H1 (cell line): ENCODE measurements around the gene CENPX. TPM values are rescaled to one million over a fixed set of nuclear protein-coding genes. Genes with fewer than 3 reads are reported as not detected.

Source experiments
- CTCF ChIA-PET: fragments of 300-600 bp; sonication (Branson Sonifier 250); formaldehyde crosslinking; loops from one replicate; lab custom pipeline; 2021; ENCODE audit not compliant: partially characterized antibody; lab: Charles Lee
- POLR2A ChIA-PET: fragments of 300-600 bp; sonication (Branson Sonifier 250); formaldehyde crosslinking; loops from one replicate; lab custom pipeline; 2021; ENCODE audit warnings: inconsistent platforms; ENCODE audit not compliant: partially characterized antibody; lab: Charles Lee
- DNase-seq, 2 experiments: peaks; one replicate each; pipeline versions ENCODE4 v3.0.0 to v3.0.0-alpha.2; 2010 to 2022; ENCODE audit warnings: low spot score in 2 of 2, low read depth in 1 of 2, mixed read lengths in 1 of 2
- FAIRE-seq: peaks from 2 replicates; lab custom pipeline; 2011; peaks lifted over from hg19 to GRCh38; lab: Jason Lieb, UNC
- H2AFZ ChIP-seq: 2 replicates; pipeline ENCODE4 v1.8.1; 2012; ENCODE audit warnings: low read length, inconsistent platforms
- H2AK5ac ChIP-seq: 2 replicates; pipeline ENCODE4 v1.6.1; 2013; ENCODE audit warnings: low read depth, low read length
- H2BK120ac ChIP-seq: replicated peaks from 2 replicates; pipeline ENCODE3; 2013; ENCODE audit warnings: low read depth, low read length, inconsistent platforms
- H2BK12ac ChIP-seq: 2 replicates; pipeline ENCODE4 v1.6.1; 2013; ENCODE audit warnings: low read depth, low read length
- H2BK15ac ChIP-seq: 2 replicates; pipeline ENCODE4 v1.6.1; 2013; ENCODE audit warnings: low read length
- H2BK20ac ChIP-seq: 2 replicates; pipeline ENCODE4 v1.6.1; 2013; ENCODE audit warnings: low read length
- H2BK5ac ChIP-seq: 2 replicates; pipeline ENCODE4 v1.6.1; 2013; ENCODE audit warnings: low read depth, low read length
- H3K14ac ChIP-seq: 2 replicates; pipeline ENCODE4 v1.6.1; 2013; ENCODE audit warnings: inconsistent platforms; ENCODE audit not compliant: insufficient read length
- H3K18ac ChIP-seq: 2 replicates; pipeline ENCODE4 v1.6.1; 2013; ENCODE audit warnings: low read length; ENCODE audit errors: extremely low read depth
- H3K23ac ChIP-seq: 2 replicates; pipeline ENCODE4 v1.6.1; 2013; ENCODE audit warnings: inconsistent platforms; ENCODE audit not compliant: insufficient read length
- H3K23me2 ChIP-seq: 2 replicates; pipeline ENCODE4 v1.6.1; 2013; ENCODE audit warnings: low read depth, low read length
- H3K27ac ChIP-seq: 2 replicates; pipeline ENCODE4 v1.6.1; 2011; ENCODE audit warnings: low read depth, low read length, inconsistent platforms
- H3K27me3 ChIP-seq, 4 experiments: replicated peaks in 1 of 4; 1 replicate in 1 of 4; 2 replicates in 3 of 4; pipeline versions ENCODE4 v1.6.1 to v1.8.1; 2011 to 2013; ENCODE audit warnings: low read length in 3 of 4, mild to moderate bottlenecking in 3 of 4, inconsistent platforms in 2 of 4, mixed read lengths in 2 of 4, moderate library complexity in 1 of 4; ENCODE audit not compliant: control insufficient read depth in 3 of 4, insufficient read depth in 3 of 4; ENCODE audit errors: extremely low read depth in 1 of 4
- H3K36me3 ChIP-seq, 4 experiments: 2 replicates each; pipeline versions ENCODE4 v1.6.1 to v1.8.1; 2011 to 2013; ENCODE audit warnings: mild to moderate bottlenecking in 4 of 4, low read length in 3 of 4, moderate library complexity in 2 of 4, control low read depth in 1 of 4, inconsistent platforms in 1 of 4; ENCODE audit not compliant: insufficient read depth in 4 of 4, control insufficient read depth in 2 of 4
- H3K4ac ChIP-seq: replicated peaks from 2 replicates; pipeline ENCODE3; 2013; ENCODE audit warnings: low read length, low read depth, mixed read lengths, inconsistent platforms; ENCODE audit not compliant: insufficient read length
- H3K4me1 ChIP-seq, 4 experiments: replicated peaks in 1 of 4; 1 replicate in 1 of 4; 2 replicates in 3 of 4; pipeline versions ENCODE4 v1.6.1 to v1.8.1; 2011 to 2013; ENCODE audit warnings: low read length in 3 of 4, inconsistent platforms in 2 of 4, mixed read lengths in 1 of 4; ENCODE audit not compliant: insufficient read depth in 4 of 4, control insufficient read depth in 3 of 4
- H3K4me2 ChIP-seq, 2 experiments: 2 replicates each; pipeline versions ENCODE4 v1.6.1 to v1.8.1; 2011 to 2013; ENCODE audit warnings: low read depth in 2 of 2, low read length in 2 of 2, control low read depth in 1 of 2, inconsistent platforms in 1 of 2, mild to moderate bottlenecking in 1 of 2; ENCODE audit not compliant: insufficient read depth in 1 of 2
- H3K4me3 ChIP-seq, 4 experiments: fragments of 200-600, 300-600 bp in 1 of 4; sonication (generic), shearing (Covaris generic), sonication (Bioruptor Twin) in 1 of 4; 2 replicates each; pipeline versions ENCODE4 v1.5.1 to v1.8.1; 2011 to 2016; ENCODE audit warnings: low read length in 4 of 4, low read depth in 3 of 4, control low read depth in 2 of 4, inconsistent platforms in 2 of 4, mild to moderate bottlenecking in 2 of 4, mixed read lengths in 1 of 4, moderate library complexity in 1 of 4; ENCODE audit not compliant: insufficient read depth in 2 of 4; ENCODE audit errors: extremely low read depth in 1 of 4
- H3K56ac ChIP-seq: replicated peaks from 2 replicates; pipeline ENCODE3; 2013; ENCODE audit warnings: low read depth, mild to moderate bottlenecking, mixed read lengths, low read length, inconsistent platforms; ENCODE audit not compliant: insufficient read length
- H3K79me1 ChIP-seq: 2 replicates; pipeline ENCODE4 v1.6.1; 2013; ENCODE audit warnings: low read depth, low read length, control low read depth
- H3K79me2 ChIP-seq, 2 experiments: 2 replicates each; pipeline versions ENCODE4 v1.6.1 to v1.8.1; 2012 to 2013; ENCODE audit warnings: low read length in 2 of 2, mild to moderate bottlenecking in 2 of 2, inconsistent platforms in 1 of 2; ENCODE audit not compliant: insufficient read depth in 2 of 2, control insufficient read depth in 1 of 2
- H3K9ac ChIP-seq, 4 experiments: replicated peaks in 1 of 4; 1 replicate in 1 of 4; 2 replicates in 3 of 4; pipeline versions ENCODE4 v1.6.1 to v1.8.1; 2011 to 2013; ENCODE audit warnings: low read depth in 3 of 4, low read length in 3 of 4, control low read depth in 2 of 4, mild to moderate bottlenecking in 2 of 4, moderate library complexity in 2 of 4, inconsistent platforms in 1 of 4; ENCODE audit errors: extremely low read depth in 1 of 4
- H3K9me3 ChIP-seq, 2 experiments: 2 replicates each; pipeline versions ENCODE4 v1.6.1 to v1.8.1; 2012 to 2013; ENCODE audit warnings: mild to moderate bottlenecking in 2 of 2, moderate library complexity in 2 of 2, control low read depth in 1 of 2, inconsistent platforms in 1 of 2, low read depth in 1 of 2, low read length in 1 of 2, mixed read lengths in 1 of 2; ENCODE audit not compliant: insufficient read depth in 2 of 2
- H4K20me1 ChIP-seq, 2 experiments: replicated peaks in 1 of 2; 2 replicates each; pipeline versions ENCODE3 to v1.8.1; 2011 to 2013; ENCODE audit warnings: inconsistent platforms in 2 of 2, low read length in 2 of 2, mild to moderate bottlenecking in 1 of 2; ENCODE audit not compliant: insufficient read depth in 2 of 2, control insufficient read depth in 1 of 2
- H4K5ac ChIP-seq: 2 replicates; pipeline ENCODE4 v1.6.1; 2013; ENCODE audit warnings: low read length, low read depth, mixed read lengths, inconsistent platforms; ENCODE audit not compliant: insufficient read length
- H4K8ac ChIP-seq: 2 replicates; pipeline ENCODE4 v1.8.0; 2013; ENCODE audit warnings: mild to moderate bottlenecking, moderate library complexity, low read length, inconsistent platforms; ENCODE audit not compliant: insufficient read depth; ENCODE audit errors: extremely low read depth
- H4K91ac ChIP-seq: replicated peaks from 2 replicates; pipeline ENCODE3; 2013; ENCODE audit warnings: low read length, mixed read lengths, inconsistent platforms; ENCODE audit not compliant: insufficient read length
- CHD2 ChIP-seq: IDR thresholded peaks from 2 replicates; pipeline ENCODE4 v1.6.1; 2012; ENCODE audit warnings: low read length, improper control_type of control experiment
- WGBS, 2 experiments: shearing (Covaris generic) in 1 of 2; methylation state at CpG; one replicate each; pipeline versions ENCODE4 v1.1.6 to v1.1.7; 2013 to 2015; ENCODE audit warnings: low lambda C conversion rate in 2 of 2, mixed read lengths in 2 of 2, inconsistent platforms in 1 of 2, low coverage in 1 of 2, missing lambda C conversion rate in 1 of 2; ENCODE audit not compliant: insufficient replicate concordance in 2 of 2, insufficient coverage in 1 of 2, insufficient read length in 1 of 2; ENCODE audit errors: extremely low coverage in 1 of 2, missing lambda C conversion rate in 1 of 2; 5-methylcytosine and 5-hydroxymethylcytosine counted together
- polyA plus RNA-seq, 7 experiments: library from polyadenylated mRNA; depleted of rRNA in 3 of 7; stranded (reverse) in 5 of 7; unstranded in 2 of 7; fragments of >200 nt in 5 of 7; fragments of 200-250 nt in 2 of 7; gene quantifications; 1 replicate in 5 of 7; 2 replicates in 1 of 7; 4 replicates in 1 of 7; pipeline versions ENCODE4 v1.2.1 to v1.2.3, GENCODE V29; 2011 to 2013; ENCODE audit warnings: missing spikeins in 2 of 7, mixed read lengths in 2 of 7
- total RNA-seq: library from RNA; stranded (reverse); fragmentation: NEBNext Ultra II Directional; extraction: Animal tissue kit (Norgen Biotek cat#: 25700); gene quantifications from 2 replicates; pipeline ENCODE4 v1.2.1, GENCODE V29; 2021

The CENPX gene
- total and polyA plus RNA-seq, 2 of the 8 experiments (the other 6 are each of a cell fraction or from before 2014, with no cell fraction given), result 116 to 122 TPM

GRCh38 chr17:82058855-82059249 lies 36.2 kb upstream of the CENPX start:
- H3K4ac ChIP-seq, result no peak overlapping the region
- ChIA-PET CTCF (interaction anchor here (0.9 to 1.7 kb wide), 6 partner anchors 9 to 93 kb away, joined by 3 to 8 read pairs (median 4); partner anchors contain the start of gene DCXR), POLR2A (interaction anchor here (0.6 to 16.2 kb wide), 14 partner anchors 4 to 322 kb away, joined by 3 to 161 read pairs (median 9); partner anchors contain the start of genes DUS1L, GPS1, RAC3 and RFNG)
- peaks cover 0 to 20% of the 10 kb centered on the region in 2 experiments for H4K20me1 ChIP-seq
- H2BK12ac ChIP-seq, result no peak overlapping the region
- H2AK5ac ChIP-seq, result no peak overlapping the region
- H4K91ac ChIP-seq, result no peak overlapping the region
- peaks cover 15 to 43% (median 36%) of the 10 kb centered on the region in 4 experiments for H3K36me3 ChIP-seq
- no peak overlapping the region for H3K56ac ChIP-seq
- no peak overlapping the region for H3K18ac ChIP-seq
- no peak overlapping the region for H3K4me2 ChIP-seq
- H3K9me3 ChIP-seq, result no peaks in the 10 kb centered on the region
- H2BK120ac ChIP-seq, result no peak overlapping the region
- no peak overlapping the region for H2BK20ac ChIP-seq
- H2BK5ac ChIP-seq, result no peak overlapping the region
- FAIRE-seq (no peak), DNase-seq (no peak)
- no peaks in the 10 kb centered on the region; the same call in 1 of the 2 replicates for H3K23me2 ChIP-seq
- H3K23ac ChIP-seq, result no peak overlapping the region
- no peaks in the 10 kb centered on the region for H3K79me1 ChIP-seq
- no peak overlapping the region for H3K27ac ChIP-seq
- no peak overlapping the region for H3K4me3 ChIP-seq
- H3K9ac ChIP-seq, result no peak overlapping the region
- 0 out of 2 replicates have a peak overlapping the region, but pooled peaks have one; percentile 5 for H4K8ac ChIP-seq
- no peak overlapping the region for H4K5ac ChIP-seq
- no peak overlapping the region for H2AFZ ChIP-seq
- 90% methylated on average over 10 of the region's 10 CpGs; no CpG with 5 or more reads in 1 of the 2 experiments for WGBS, 2 experiments
- H3K4me1 ChIP-seq, result no peaks in the 10 kb centered on the region
- H3K27me3 ChIP-seq, result no peaks in the 10 kb centered on the region
- no peak for TF ChIP-seq CHD2
- H2BK15ac ChIP-seq, result no peak overlapping the region
- H3K79me2 ChIP-seq, result no peaks in the 10 kb centered on the region
- no peak overlapping the region for H3K14ac ChIP-seq
